IMR-90 (cell line): ENCODE data around the gene PRKD1. TPM values are rescaled to one million over a fixed set of nuclear protein-coding genes. Genes with fewer than 3 reads are reported as not detected.
A peak's percentile ranks its signal among the peaks of the same experiment; 100 is the strongest.

Experiments
- ATAC-seq: fragments of 200-7000 bp; cut with Tn5 transposase; 2 replicates; pipeline ENCODE4 v1.9.1; 2020; ENCODE audit warnings: low read depth, mild to moderate bottlenecking, moderate library complexity
- BruUV-seq: library from RNA; stranded (reverse); fragments of 400-500 nt; replicated peaks from 2 replicates; lab custom pipeline; 2021; lab: Mats Ljungman, UMichigan
- CTCF ChIA-PET: fragments of 300-600 bp; formaldehyde crosslinking; extraction: SDS; loops from one replicate; lab custom pipeline; 2021; ENCODE audit warnings: antibody characterized with exemption; lab: Yijun Ruan, JAX
- POLR2A ChIA-PET: fragments of 300-600 bp; sonication (Branson Sonifier 250); formaldehyde crosslinking; loops from one replicate; lab custom pipeline; 2022; ENCODE audit warnings: antibody characterized with exemption; ENCODE audit not compliant: unreplicated experiment; lab: Charles Lee
- DNase-seq: peaks from one replicate; pipeline ENCODE4 v3.0.0; 2013
- H2AFZ ChIP-seq: replicated peaks from 2 replicates; pipeline ENCODE3; 2013; ENCODE audit warnings: low read length, mild to moderate bottlenecking; ENCODE audit not compliant: poor library complexity
- H2AK5ac ChIP-seq: 2 replicates; pipeline ENCODE4 v1.6.1; 2013; ENCODE audit warnings: low read depth, low read length, inconsistent platforms
- H2AK9ac ChIP-seq: replicated peaks from 2 replicates; pipeline ENCODE3; 2013; ENCODE audit warnings: mild to moderate bottlenecking, low read depth, low read length, moderate library complexity; ENCODE audit not compliant: poor library complexity
- H2BK120ac ChIP-seq: 2 replicates; pipeline ENCODE4 v1.6.1; 2013; ENCODE audit warnings: low read depth, low read length, inconsistent platforms
- H2BK15ac ChIP-seq: 3 replicates; pipeline ENCODE4 v1.6.1; 2013; ENCODE audit warnings: low read depth, low read length, inconsistent platforms
- H2BK20ac ChIP-seq: 2 replicates; pipeline ENCODE4 v1.6.1; 2013; ENCODE audit warnings: low read depth, mild to moderate bottlenecking, inconsistent platforms, low read length, moderate library complexity
- H2BK5ac ChIP-seq: 2 replicates; pipeline ENCODE4 v1.6.1; 2013; ENCODE audit warnings: mild to moderate bottlenecking, low read depth, low read length, inconsistent platforms; ENCODE audit not compliant: poor library complexity, severe bottlenecking
- H3K14ac ChIP-seq: replicated peaks from 2 replicates; pipeline ENCODE4 v1.6.1; 2013; ENCODE audit warnings: low read depth, low read length, inconsistent platforms
- H3K18ac ChIP-seq: 2 replicates; pipeline ENCODE4 v1.6.1; 2013; ENCODE audit warnings: low read depth, low read length, control low read depth
- H3K23ac ChIP-seq: 2 replicates; pipeline ENCODE4 v1.6.1; 2013; ENCODE audit warnings: low read depth, low read length, inconsistent platforms
- H3K27ac ChIP-seq: 2 replicates; pipeline ENCODE4 v1.5.1; 2013; ENCODE audit warnings: mild to moderate bottlenecking, control low read depth, low read length; ENCODE audit not compliant: insufficient read depth
- H3K27me3 ChIP-seq: 2 replicates; pipeline ENCODE4 v1.6.1; 2013; ENCODE audit warnings: low read length; ENCODE audit not compliant: control insufficient read depth, insufficient read depth
- H3K36me3 ChIP-seq: 2 replicates; pipeline ENCODE4 v1.6.1; 2013; ENCODE audit warnings: low read length, mixed read lengths; ENCODE audit not compliant: control insufficient read depth, insufficient read depth
- H3K4ac ChIP-seq: 2 replicates; pipeline ENCODE4 v1.6.1; 2013; ENCODE audit warnings: low read depth, low read length, inconsistent platforms
- H3K4me1 ChIP-seq: 2 replicates; pipeline ENCODE4 v1.6.1; 2013; ENCODE audit warnings: low read length, mixed read lengths; ENCODE audit not compliant: control insufficient read depth, insufficient read depth
- H3K4me2 ChIP-seq: 2 replicates; pipeline ENCODE4 v1.6.1; 2013; ENCODE audit warnings: low read depth, mild to moderate bottlenecking, control low read depth, low read length, moderate library complexity
- H3K4me3 ChIP-seq: 2 replicates; pipeline ENCODE4 v1.5.1; 2013; ENCODE audit warnings: low read depth, mild to moderate bottlenecking, control low read depth, low read length, moderate library complexity; ENCODE audit not compliant: insufficient read depth
- H3K56ac ChIP-seq: 2 replicates; pipeline ENCODE4 v1.6.1; 2013; ENCODE audit warnings: low read length, inconsistent platforms; ENCODE audit not compliant: insufficient read depth; ENCODE audit errors: extremely low read depth
- H3K79me1 ChIP-seq, 2 experiments: 2 replicates each; pipeline ENCODE4 v1.6.1; 2013; ENCODE audit warnings: low read length in 2 of 2, inconsistent platforms in 1 of 2, low read depth in 1 of 2
- H3K9ac ChIP-seq: 2 replicates; pipeline ENCODE4 v1.6.1; 2013; ENCODE audit warnings: low read depth, low read length, control low read depth
- H3K9me1 ChIP-seq: 2 replicates; pipeline ENCODE4 v1.6.1; 2013; ENCODE audit warnings: low read length, inconsistent platforms; ENCODE audit not compliant: insufficient read depth
- H3K9me3 ChIP-seq: 2 replicates; pipeline ENCODE4 v1.6.1; 2013; ENCODE audit warnings: low read length; ENCODE audit not compliant: control insufficient read depth, insufficient read depth
- H4K20me1 ChIP-seq: 2 replicates; pipeline ENCODE4 v1.6.1; 2013; ENCODE audit warnings: low read length, inconsistent platforms; ENCODE audit not compliant: insufficient read depth
- H4K5ac ChIP-seq: 2 replicates; pipeline ENCODE4 v1.6.1; 2013; ENCODE audit warnings: mild to moderate bottlenecking, low read depth, low read length, control low read depth
- H4K8ac ChIP-seq, 2 experiments: 2 replicates each; pipeline ENCODE4 v1.6.1; 2013; ENCODE audit warnings: low read depth in 2 of 2, low read length in 2 of 2, control low read depth in 1 of 2, inconsistent platforms in 1 of 2
- H4K91ac ChIP-seq: 2 replicates; pipeline ENCODE4 v1.6.1; 2013; ENCODE audit warnings: low read depth, low read length, inconsistent platforms; ENCODE audit not compliant: insufficient read depth
- CEBPB ChIP-seq: IDR thresholded peaks from 2 replicates; pipeline ENCODE4 v1.6.1; 2012; ENCODE audit warnings: low read depth, low read length, improper control_type of control experiment
- POLR2A ChIP-seq: IDR thresholded peaks from 2 replicates; pipeline ENCODE4 v1.6.1; 2012; ENCODE audit warnings: mild to moderate bottlenecking, low read depth, low read length
- WGBS, 2 experiments: methylation state at CpG; one replicate each; pipeline versions ENCODE4 v1.1.5 to v1.1.7; 2013; ENCODE audit warnings: missing lambda C conversion rate in 2 of 2; ENCODE audit not compliant: insufficient read length in 1 of 2; ENCODE audit errors: extremely low coverage in 2 of 2; 5-methylcytosine and 5-hydroxymethylcytosine counted together
- dilution Hi-C: fragments of 300-500 bp; cut with HindIII; formaldehyde crosslinking; loops from one replicate; pipeline ENCODE4 v1.14.3; 2018; ENCODE audit warnings: low sequenced_read_pairs; ENCODE audit not compliant: unreplicated experiment
- in situ Hi-C: fragments of 300-500 bp; cut with MboI; formaldehyde crosslinking; loops from 3 replicates; pipeline ENCODE4 v1.14.3; 2019; ENCODE audit warnings: low sequenced_read_pairs, inconsistent platforms, mixed read lengths
- intact Hi-C: fragments of 100-400 bp; cut with micrococcal nuclease; formaldehyde crosslinking; loops from 2 replicates; pipeline ENCODE4 v1.10.0; 2022
- polyA plus RNA-seq, 3 experiments: library from polyadenylated mRNA; depleted of rRNA; stranded (reverse); fragments of >200 nt; gene quantifications; 2 replicates each; pipeline ENCODE4 v1.2.3, GENCODE V29; 2012; ENCODE audit warnings: low replicate concordance in 1 of 3
- total RNA-seq: library from RNA; depleted of rRNA; stranded (reverse); fragments of >200 nt; gene quantifications from 2 replicates; pipeline ENCODE4 v1.2.3, GENCODE V29; 2012

The PRKD1 gene
- total and polyA plus RNA-seq, 2 of the 4 experiments (the other 2 are of a cell fraction) = 12.9 to 14.2 TPM

DNA sequence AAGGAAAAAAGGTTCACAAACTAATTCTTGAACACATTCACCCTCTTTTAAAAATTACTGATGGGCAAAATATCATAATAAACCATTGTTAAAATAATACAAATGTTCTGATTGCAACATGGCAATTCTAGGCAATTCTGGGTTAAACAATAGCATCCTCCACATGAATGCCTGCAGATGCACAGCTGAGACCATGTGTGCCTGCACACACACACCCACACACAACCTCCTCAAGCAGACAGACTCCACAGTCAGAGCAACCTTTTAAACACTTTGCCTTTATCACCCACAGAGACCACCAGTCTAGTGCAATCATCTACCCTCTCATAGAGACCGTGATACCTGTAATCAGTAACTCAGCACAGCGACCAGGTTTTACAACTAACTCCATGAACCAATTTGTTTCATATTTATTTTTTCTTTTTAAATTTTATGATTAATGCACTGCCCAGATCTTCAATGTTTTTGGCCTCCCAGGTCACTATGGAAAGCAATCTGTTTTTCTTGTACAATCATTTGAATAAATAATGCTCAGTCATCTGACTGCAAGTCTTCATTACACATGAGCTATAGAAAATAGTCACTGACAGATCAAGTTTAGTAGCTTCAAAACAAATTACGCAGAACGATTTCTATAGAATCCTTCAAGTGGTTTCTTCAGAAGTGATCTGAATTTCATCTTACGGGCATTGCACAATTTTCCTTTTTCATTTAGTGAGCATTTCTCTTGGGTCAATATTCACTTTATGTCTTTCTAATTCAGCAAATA, 105.8 kb downstream of the PRKD1 start:
- POLR2A ChIA-PET = no interaction called here
- in situ Hi-C loops = no loop called here

More for the DNA sequence above, 105.8 kb downstream of the PRKD1 start:
- Histone ChIP-seq H3K4me3 (no peak overlapping the region), H2BK15ac (no peak overlapping the region), H4K8ac (no peak overlapping the region; a peak in 1 of 4 replicates), H3K9ac (no peak overlapping the region), H3K79me1 (peaks cover 30 to 34% of the 10 kb centered on the region in 2 experiments), H3K14ac (no peak overlapping the region), H3K27me3 (no peaks in the 10 kb centered on the region), H3K18ac (peak overlapping the region; percentile 41; the same call in 1 of the 2 replicates), H4K5ac (peak overlapping the region; percentile 42; the same call in 1 of the 2 replicates), H3K4me2 (no peak overlapping the region), H2BK5ac (no peak overlapping the region), H3K4me1 (peaks cover 6% of the 10 kb centered on the region; the same call in 1 of the 2 replicates), H3K27ac (no peak overlapping the region), H3K36me3 (no peaks in the 10 kb centered on the region), H2BK20ac (no peak overlapping the region), H3K4ac (no peak overlapping the region), H3K9me3 (no peaks in the 10 kb centered on the region), H2AK9ac (no peak overlapping the region), H3K9me1 (peaks cover 3% of the 10 kb centered on the region; the same call in 1 of the 2 replicates), H2BK120ac (no peak overlapping the region), H2AFZ (no peak overlapping the region), H3K23ac (no peak overlapping the region), H4K20me1 (peaks cover 4% of the 10 kb centered on the region; the same call in 1 of the 2 replicates), H2AK5ac (no peak overlapping the region), H3K56ac (no peak overlapping the region), H4K91ac (no peak overlapping the region)
- TF ChIP-seq CEBPB (peak; percentile 63), POLR2A (no peak)
- ATAC-seq (no peak; the same call in none of the 2 replicates), DNase-seq (no peak)
- dilution Hi-C loops = no loop called here
- intact Hi-C loops = loop anchor here (5.0 kb wide), 1 partner anchor 105 kb away; the partner anchor contains the start of gene PRKD1
- WGBS, 2 experiments = no CpG with 5 or more reads among the region's 5 CpGs
- CTCF ChIA-PET = interaction anchor here (1.2 to 2.2 kb wide), 2 partner anchors 12 to 327 kb away, joined by 3 to 8 read pairs; no protein-coding TSS in a partner anchor
- BruUV-seq = no TSS peak
